ENCODE measurements around the gene STAT4. TPM values are rescaled to one million over a fixed set of nuclear protein-coding genes. Genes with fewer than 3 reads are reported as not detected.
"Not testable (repeated sequence)": the region's sequence is repeated elsewhere in the genome, so short reads cannot be mapped to it uniquely, and the experiment has no call there.

STAT4 gene
- total RNA-seq, 2 experiments from 2014 or later, result 77.1 to 83.0 TPM

DNA sequence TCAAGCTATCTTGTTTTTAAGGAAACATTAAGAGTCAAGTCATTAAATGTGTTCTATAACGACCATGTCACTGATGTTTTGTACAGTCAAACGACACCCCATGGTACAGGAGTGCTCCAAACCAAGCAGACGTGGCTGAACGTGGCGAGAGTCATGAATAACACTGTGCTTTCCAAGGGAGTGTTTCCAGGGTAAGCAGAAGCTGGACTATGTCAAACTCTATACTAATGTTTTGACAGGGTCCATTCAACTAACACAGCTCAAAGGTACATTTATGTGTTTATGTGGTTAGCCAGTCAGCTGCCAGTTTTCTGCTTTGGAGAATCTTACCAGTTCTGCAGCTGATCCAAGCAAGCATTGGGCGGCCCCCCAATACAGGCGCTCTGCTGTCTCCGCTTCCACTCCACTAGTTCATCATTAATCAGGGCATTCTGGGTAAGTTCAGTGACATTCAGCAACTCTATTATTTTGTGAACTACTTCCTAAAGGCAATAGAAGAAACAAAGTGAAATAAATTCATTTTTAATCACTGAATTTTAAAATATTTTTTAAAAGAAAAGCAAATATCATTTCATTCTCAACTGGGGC is 153.2 kb downstream of the STAT4 start:
- Mint-ChIP-seq H3K27me3 (no peaks in the 10 kb centered on the region), H3K4me1 (ENCODE audit: low read depth) (peaks cover 56% of the 10 kb centered on the region), H3K36me3 (ENCODE audit: low read depth) (peaks cover 98% of the 10 kb centered on the region), H3K4me3 (no peak overlapping the region), H3K27ac (peak overlapping the region; percentile 50), H3K9me3 (no peaks in the 10 kb centered on the region)
- no peak for ATAC-seq (ENCODE audit: poor library complexity)
- no peaks in the 10 kb centered on the region for H3K9me3 ChIP-seq (ENCODE audit: control insufficient read depth in 1 of 2, insufficient read depth in 1 of 2, low read length in 2 of 2)
- H3K4me3 ChIP-seq (ENCODE audit: low read length), result no peak overlapping the region
- POLR2A ChIA-PET, result interaction anchor here (0.7 kb wide), 1 partner anchor 25 kb away, joined by 3 read pairs; no protein-coding TSS in a partner anchor
- H3K27me3 ChIP-seq (ENCODE audit: control insufficient read depth in 1 of 2, insufficient read depth in 2 of 2, low read length in 2 of 2), result no peaks in the 10 kb centered on the region
- peaks cover 18% of the 10 kb centered on the region for H3K4me1 ChIP-seq (ENCODE audit: insufficient read depth, low read length)
- no peak for DNase-seq
- TF ChIP-seq, protein P1, sequence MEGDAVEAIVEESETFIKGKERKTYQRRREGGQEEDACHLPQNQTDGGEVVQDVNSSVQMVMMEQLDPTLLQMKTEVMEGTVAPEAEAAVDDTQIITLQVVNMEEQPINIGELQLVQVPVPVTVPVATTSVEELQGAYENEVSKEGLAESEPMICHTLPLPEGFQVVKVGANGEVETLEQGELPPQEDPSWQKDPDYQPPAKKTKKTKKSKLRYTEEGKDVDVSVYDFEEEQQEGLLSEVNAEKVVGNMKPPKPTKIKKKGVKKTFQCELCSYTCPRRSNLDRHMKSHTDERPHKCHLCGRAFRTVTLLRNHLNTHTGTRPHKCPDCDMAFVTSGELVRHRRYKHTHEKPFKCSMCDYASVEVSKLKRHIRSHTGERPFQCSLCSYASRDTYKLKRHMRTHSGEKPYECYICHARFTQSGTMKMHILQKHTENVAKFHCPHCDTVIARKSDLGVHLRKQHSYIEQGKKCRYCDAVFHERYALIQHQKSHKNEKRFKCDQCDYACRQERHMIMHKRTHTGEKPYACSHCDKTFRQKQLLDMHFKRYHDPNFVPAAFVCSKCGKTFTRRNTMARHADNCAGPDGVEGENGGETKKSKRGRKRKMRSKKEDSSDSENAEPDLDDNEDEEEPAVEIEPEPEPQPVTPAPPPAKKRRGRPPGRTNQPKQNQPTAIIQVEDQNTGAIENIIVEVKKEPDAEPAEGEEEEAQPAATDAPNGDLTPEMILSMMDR (IDR thresholded peaks at IDR 0.05), result no peak
- CTCF ChIA-PET, result interaction anchor here (1.0 kb wide), 1 partner anchor 37 kb away, joined by 3 read pairs; no protein-coding TSS in a partner anchor
- intact Hi-C loops (cut with DNase I, micrococcal nuclease), result loop anchor here in 1 of 2 experiments (2.0 kb wide), 1 partner anchor 33 kb away; no protein-coding TSS in a partner anchor
- peaks cover 98% of the 10 kb centered on the region for H3K36me3 ChIP-seq (ENCODE audit: insufficient read depth, low read length)
- H3K27ac ChIP-seq (ENCODE audit: low read depth in 1 of 2, low read length in 2 of 2), result no peak overlapping the region

GRCh38 chr2:190996947-190997346 is 153.8 kb downstream of the STAT4 start:
- Mint-ChIP-seq H3K27me3 (no peaks in the 10 kb centered on the region), H3K36me3 (ENCODE audit: low read depth) (peaks cover 98% of the 10 kb centered on the region), H3K27ac (peak overlapping the region; percentile 50), H3K9me3 (no peaks in the 10 kb centered on the region), H3K4me3 (no peak overlapping the region), H3K4me1 (ENCODE audit: low read depth) (peaks cover 51% of the 10 kb centered on the region)
- Histone ChIP-seq H3K36me3 (ENCODE audit: insufficient read depth, low read length) (peaks cover 98% of the 10 kb centered on the region), H3K4me1 (ENCODE audit: insufficient read depth, low read length) (peaks cover 18% of the 10 kb centered on the region), H3K27me3 (ENCODE audit: control insufficient read depth in 1 of 2, insufficient read depth in 2 of 2, low read length in 2 of 2) (no peaks in the 10 kb centered on the region), H3K9me3 (ENCODE audit: control insufficient read depth in 1 of 2, insufficient read depth in 1 of 2, low read length in 2 of 2) (no peaks in the 10 kb centered on the region), H3K4me3 (ENCODE audit: low read length) (no peak overlapping the region), H3K27ac (ENCODE audit: low read depth in 1 of 2, low read length in 2 of 2) (peak overlapping the region; percentile 14 to 22)
- POLR2A ChIA-PET, result interaction anchor here (0.9 to 1.2 kb wide), 2 partner anchors 9 to 36 kb away, joined by 3 to 4 read pairs; no protein-coding TSS in a partner anchor
- DNase-seq (peak in 1 of 14 experiments; percentile 22), ATAC-seq (ENCODE audit: poor library complexity) (no peak)
- intact Hi-C loops (cut with DNase I, micrococcal nuclease), result loop anchor here (1.0 to 2.0 kb wide), 2 partner anchors 33 to 34 kb away; no protein-coding TSS in a partner anchor
- CTCF ChIA-PET, result interaction anchor here (1.0 to 1.4 kb wide), 5 partner anchors 14 to 38 kb away, joined by 3 to 7 read pairs (median 3); partner anchors contain the start of gene STAT1
- TF ChIP-seq, protein P1 (IDR thresholded peaks at IDR 0.05), result no peak

GRCh38 chr2:190996338-190996946 is 154.4 kb downstream of the STAT4 start:
- peak overlapping the region in 1 of 2 donors; percentile 22 for H3K27ac ChIP-seq (ENCODE audit: low read depth in 1 of 2, low read length in 2 of 2)
- ATAC-seq (ENCODE audit: poor library complexity) (peak; percentile 92), DNase-seq (peak in 8 of 14 experiments; percentile 19 to 76 (median 44))
- POLR2A ChIA-PET, result interaction anchor here (0.9 to 1.2 kb wide), 2 partner anchors 9 to 35 kb away, joined by 3 to 4 read pairs; no protein-coding TSS in a partner anchor
- peaks cover 18% of the 10 kb centered on the region for H3K4me1 ChIP-seq (ENCODE audit: insufficient read depth, low read length)
- intact Hi-C loops (cut with DNase I, micrococcal nuclease), result loop anchor here (1.0 to 2.0 kb wide), 2 partner anchors 34 kb away; no protein-coding TSS in a partner anchor
- CTCF ChIA-PET, result interaction anchor here (1.1 to 1.4 kb wide), 4 partner anchors 13 to 30 kb away, joined by 3 to 7 read pairs (median 4); partner anchors contain the start of gene STAT1
- no peak overlapping the region for H3K4me3 ChIP-seq (ENCODE audit: low read length)
- H3K27ac Mint-ChIP-seq, result peak overlapping the region; percentile 50
- TF ChIP-seq, protein P1 (IDR thresholded peaks at IDR 0.05), result peak; percentile 67
- no peak overlapping the region for H3K4me3 Mint-ChIP-seq
- H3K9me3 ChIP-seq (ENCODE audit: control insufficient read depth in 1 of 2, insufficient read depth in 1 of 2, low read length in 2 of 2), result no peaks in the 10 kb centered on the region
- H3K36me3 Mint-ChIP-seq (ENCODE audit: low read depth), result peaks cover 98% of the 10 kb centered on the region
- peaks cover 98% of the 10 kb centered on the region for H3K36me3 ChIP-seq (ENCODE audit: insufficient read depth, low read length)
- peaks cover 46% of the 10 kb centered on the region for H3K4me1 Mint-ChIP-seq (ENCODE audit: low read depth)
- no peaks in the 10 kb centered on the region for H3K27me3 Mint-ChIP-seq
- no peaks in the 10 kb centered on the region for H3K9me3 Mint-ChIP-seq
- no peaks in the 10 kb centered on the region for H3K27me3 ChIP-seq (ENCODE audit: control insufficient read depth in 1 of 2, insufficient read depth in 2 of 2, low read length in 2 of 2)

DNA sequence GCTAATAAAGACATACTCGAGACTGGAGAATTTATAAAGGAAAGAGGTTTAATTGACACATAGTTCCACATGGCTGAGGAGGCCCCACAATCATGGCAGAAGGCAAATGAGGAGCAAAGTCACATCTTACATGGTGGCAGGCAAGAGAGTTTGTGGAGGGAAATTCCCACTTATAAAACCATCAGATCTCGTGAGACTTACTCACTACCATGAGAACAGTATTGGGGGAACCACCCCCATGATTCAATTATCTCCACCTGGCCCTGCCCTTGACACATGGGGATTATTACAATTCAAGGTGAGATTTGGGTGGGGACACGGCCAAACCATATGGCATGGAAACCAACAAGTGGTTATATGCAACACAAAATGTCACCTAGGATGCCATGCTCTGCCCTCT is 155.5 kb downstream of the STAT4 start:
- H3K4me3 Mint-ChIP-seq; H3K9me3 ChIP-seq (ENCODE audit: control insufficient read depth in 1 of 2, insufficient read depth in 1 of 2, low read length in 2 of 2); H3K27me3 Mint-ChIP-seq; H3K9me3 Mint-ChIP-seq; H3K27ac ChIP-seq (ENCODE audit: low read depth in 1 of 2, low read length in 2 of 2); H3K27me3 ChIP-seq (ENCODE audit: control insufficient read depth in 1 of 2, insufficient read depth in 2 of 2, low read length in 2 of 2); H3K4me3 ChIP-seq (ENCODE audit: low read length); DNase-seq; intact Hi-C loops (cut with DNase I, micrococcal nuclease); ATAC-seq (ENCODE audit: poor library complexity): not testable (repeated sequence)
- POLR2A ChIA-PET, result interaction anchor here (0.8 to 1.5 kb wide), 2 partner anchors 9 to 18 kb away, joined by 3 to 4 read pairs; partner anchors contain the start of gene STAT1
- Mint-ChIP-seq H3K4me1 (ENCODE audit: low read depth) (peaks cover 42% of the 10 kb centered on the region), H3K27ac (peak overlapping the region; percentile 50), H3K36me3 (ENCODE audit: low read depth) (peaks cover 98% of the 10 kb centered on the region)
- CTCF ChIA-PET, result interaction anchor here (1.4 kb wide), 1 partner anchor 17 kb away, joined by 7 read pairs; no protein-coding TSS in a partner anchor
- peaks cover 18% of the 10 kb centered on the region for H3K4me1 ChIP-seq (ENCODE audit: insufficient read depth, low read length)
- H3K36me3 ChIP-seq (ENCODE audit: insufficient read depth, low read length), result peaks cover 98% of the 10 kb centered on the region

All from CD4-positive, alpha-beta T cell (primary cell).